HCT116 (cell line): ENCODE results near the gene TLE6. TPM values are rescaled to one million over a fixed set of nuclear protein-coding genes. Genes with fewer than 3 reads are reported as not detected.

ENCODE experiments used
- ATAC-seq: fragments of 200-7000 bp; cut with Tn5 transposase; 2 replicates; pipeline ENCODE4 v1.9.1; 2020; ENCODE audit warnings: mild to moderate bottlenecking, moderate library complexity
- BruUV-seq: library from RNA; stranded (reverse); fragments of 400-500 nt; replicated peaks from 2 replicates; lab custom pipeline; 2021; lab: Mats Ljungman, UMichigan
- CTCF ChIA-PET: fragments of 300-600 bp; sonication (Branson Sonifier 250); formaldehyde crosslinking; loops from one replicate; lab custom pipeline; 2021; ENCODE audit warnings: antibody characterized with exemption; lab: Charles Lee
- POLR2A ChIA-PET: fragments of 300-600, 350-600 bp; sonication (Branson Sonifier 250); formaldehyde crosslinking; loops from one replicate; lab custom pipeline; 2021; ENCODE audit warnings: antibody characterized with exemption; lab: Charles Lee
- RAD21 ChIA-PET, 2 experiments: fragments of 300-600 bp; sonication (Branson Sonifier 250); formaldehyde crosslinking; loops; one replicate each; lab custom pipeline; 2023; ENCODE audit warnings: low total read pairs in 2 of 2; ENCODE audit not compliant: uncharacterized antibody in 2 of 2, unreplicated experiment in 2 of 2, low non-redundant PET in 1 of 2; lab: Charles Lee
- DNase-seq: peaks from one replicate; pipeline ENCODE4 v3.0.0-alpha.2; 2010; ENCODE audit warnings: low read depth, low spot score
- H2AFZ ChIP-seq: fragments of 200-600 bp; shearing (Covaris generic), sonication (generic); 2 replicates; pipeline ENCODE4 v1.6.1; 2017; ENCODE audit warnings: low read depth, mixed run types, mixed read lengths, antibody characterized with exemption, low read length; ENCODE audit not compliant: poor library complexity, severe bottlenecking
- H3K27ac ChIP-seq: 2 replicates; pipeline ENCODE4 v1.5.1; 2012; ENCODE audit warnings: low read depth, low read length
- H3K27me3 ChIP-seq: fragments of 200-600 bp; sonication (generic); 2 replicates; pipeline ENCODE4 v1.6.1; 2016; ENCODE audit warnings: mixed run types, low read length, mixed read lengths; ENCODE audit not compliant: insufficient read depth
- H3K36me3 ChIP-seq, 2 experiments: fragments of 200-500 bp in 1 of 2; fragments of 200-600 bp in 1 of 2; sonication (Bioruptor generic) in 1 of 2; sonication (generic) in 1 of 2; 2 replicates each; pipeline versions ENCODE4 v1.5.1 to v1.6.1; 2014 to 2016; ENCODE audit warnings: low read length in 2 of 2, inconsistent platforms in 1 of 2, mixed read lengths in 1 of 2, mixed run types in 1 of 2; ENCODE audit not compliant: insufficient read depth in 2 of 2, control insufficient read depth in 1 of 2
- H3K4me1 ChIP-seq, 2 experiments: fragments of 200-600 bp in 1 of 2; sonication (generic) in 1 of 2; 2 replicates each; pipeline versions ENCODE4 v1.5.1 to v1.6.1; 2012 to 2017; ENCODE audit warnings: low read length in 2 of 2, inconsistent platforms in 1 of 2, mild to moderate bottlenecking in 1 of 2, mixed read lengths in 1 of 2, mixed run types in 1 of 2, moderate library complexity in 1 of 2; ENCODE audit not compliant: insufficient read depth in 2 of 2, control insufficient read depth in 1 of 2
- H3K4me2 ChIP-seq: fragments of 200-600 bp; sonication (generic); 2 replicates; pipeline ENCODE4 v1.6.1; 2017; ENCODE audit warnings: mixed run types, low read length, mixed read lengths
- H3K4me3 ChIP-seq, 2 experiments: fragments of 200-600 bp in 1 of 2; sonication (generic) in 1 of 2; replicated peaks in 1 of 2; 2 replicates each; pipeline ENCODE4 v1.5.1; 2011 to 2016; ENCODE audit warnings: low read length in 2 of 2, control low read depth in 1 of 2, low read depth in 1 of 2, mild to moderate bottlenecking in 1 of 2, mixed read lengths in 1 of 2, mixed run types in 1 of 2
- H3K79me2 ChIP-seq: fragments of 200-600 bp; sonication (generic); 2 replicates; pipeline ENCODE4 v1.6.1; 2017; ENCODE audit warnings: mild to moderate bottlenecking, mixed run types, low read length, moderate library complexity, mixed read lengths; ENCODE audit not compliant: insufficient read depth
- H3K9ac ChIP-seq: fragments of 200-600 bp; sonication (generic); 2 replicates; pipeline ENCODE4 v1.6.1; 2016; ENCODE audit warnings: low read length, mixed read lengths
- H3K9me2 ChIP-seq: fragments of 200-600 bp; sonication (generic), shearing (Covaris generic); 2 replicates; pipeline ENCODE4 v1.6.1; 2017; ENCODE audit warnings: mixed run types, mild to moderate bottlenecking, moderate library complexity; ENCODE audit not compliant: insufficient read depth
- H3K9me3 ChIP-seq, 2 experiments: fragments of 200-500 bp in 1 of 2; fragments of 200-600 bp in 1 of 2; sonication (Bioruptor generic) in 1 of 2; sonication (generic) in 1 of 2; 2 replicates each; pipeline ENCODE4 v1.6.1; 2014 to 2017; ENCODE audit warnings: low read length in 2 of 2, mixed read lengths in 2 of 2, inconsistent platforms in 1 of 2, low read depth in 1 of 2, mild to moderate bottlenecking in 1 of 2, mixed run types in 1 of 2, moderate library complexity in 1 of 2; ENCODE audit not compliant: control insufficient read depth in 1 of 2, insufficient read depth in 1 of 2
- H4K20me1 ChIP-seq: fragments of 200-600 bp; sonication (generic), shearing (Covaris generic); 2 replicates; pipeline ENCODE4 v1.6.1; 2017; ENCODE audit warnings: mixed run types, mild to moderate bottlenecking, moderate library complexity; ENCODE audit not compliant: insufficient read depth
- ATF3 ChIP-seq: IDR thresholded peaks from 2 replicates; pipeline ENCODE4 v1.6.1; 2012
- CBX3 ChIP-seq: IDR thresholded peaks from 2 replicates; pipeline ENCODE4 v1.6.1; 2012; ENCODE audit warnings: low read depth
- CTCF ChIP-seq, 3 experiments: fragments of 200-600 bp in 1 of 3; sonication (generic) in 1 of 3; IDR thresholded peaks in 2 of 3; conservative IDR thresholded peaks in 1 of 3; 2 replicates each; pipeline ENCODE4 v1.5.1; 2012 to 2017; ENCODE audit warnings: low read depth in 2 of 3, low read length in 2 of 3, antibody characterized with exemption in 1 of 3, borderline replicate concordance in 1 of 3, control low read depth in 1 of 3, mild to moderate bottlenecking in 1 of 3, mixed read lengths in 1 of 3, mixed run types in 1 of 3, moderate library complexity in 1 of 3; ENCODE audit not compliant: insufficient read depth in 1 of 3
- ELF1 ChIP-seq: IDR thresholded peaks from 2 replicates; pipeline ENCODE4 v1.6.1; 2012; ENCODE audit warnings: low read depth, borderline replicate concordance
- EZH2 ChIP-seq: fragments of 200-600 bp; sonication (generic); IDR thresholded peaks from 2 replicates; pipeline ENCODE4 v1.6.1; 2017; ENCODE audit warnings: antibody characterized with exemption, mixed run types
- FOSL1 ChIP-seq: IDR thresholded peaks from 2 replicates; pipeline ENCODE4 v1.6.1; 2012; ENCODE audit warnings: low read depth
- MAX ChIP-seq: IDR thresholded peaks from 2 replicates; pipeline ENCODE4 v1.6.1; 2012
- POLR2AphosphoS5 ChIP-seq: IDR thresholded peaks from 2 replicates; pipeline ENCODE4 v1.6.1; 2011; ENCODE audit warnings: mild to moderate bottlenecking, low read depth, low read length, moderate library complexity
- REST ChIP-seq: IDR thresholded peaks from 2 replicates; pipeline ENCODE4 v1.6.1; 2012; ENCODE audit warnings: low read depth
- SP1 ChIP-seq: IDR thresholded peaks from 2 replicates; pipeline ENCODE4 v1.6.1; 2012; ENCODE audit warnings: low read depth
- SRF ChIP-seq: IDR thresholded peaks from 2 replicates; pipeline ENCODE4 v1.6.1; 2012; ENCODE audit warnings: low read depth
- YY1 ChIP-seq: IDR thresholded peaks from 2 replicates; pipeline ENCODE4 v1.6.1; 2011; ENCODE audit warnings: low read length, low read depth, moderate library complexity, mild to moderate bottlenecking; ENCODE audit not compliant: insufficient replicate concordance; ENCODE audit errors: extremely low read depth
- ZFX ChIP-seq: fragments of 450-650 bp; IDR thresholded peaks from 2 replicates; pipeline ENCODE4 v1.6.1; 2017
- ZNF274 ChIP-seq: fragments of 200-500 bp; sonication (Bioruptor generic); IDR thresholded peaks from 2 replicates; pipeline ENCODE4 v1.6.1; 2014; ENCODE audit warnings: mild to moderate bottlenecking, low read depth, low read length, inconsistent platforms
- intact Hi-C: fragments of 100-400 bp; cut with micrococcal nuclease; formaldehyde crosslinking; loops from 2 replicates; pipeline ENCODE4 v1.10.0; 2022
- total RNA-seq: library from RNA; stranded (reverse); gene quantifications from one replicate; pipeline ENCODE4 v1.2.1, GENCODE V29; 2021; ENCODE audit not compliant: unreplicated experiment

TLE6 gene
- total RNA-seq, 1 experiment from 2014 or later, result 10.9 TPM

- intact Hi-C loops, result no loop called here
- no peaks in the 10 kb centered on the region for H4K20me1 ChIP-seq
- no peak overlapping the region for H3K27ac ChIP-seq
- no TSS peak for BruUV-seq
- no peak overlapping the region for H3K4me3 ChIP-seq
- H3K27me3 ChIP-seq, result no peaks in the 10 kb centered on the region
- ChIA-PET CTCF (no interaction called here), RAD21 (no interaction called here), POLR2A (no interaction called here)
- no peaks in the 10 kb centered on the region for H3K4me1 ChIP-seq
- H3K9me2 ChIP-seq, result no peaks in the 10 kb centered on the region
- H3K9ac ChIP-seq, result no peak overlapping the region
- DNase-seq, result no peak
- no peak for TF ChIP-seq ELF1
- no peak for TF ChIP-seq SP1
- no peak overlapping the region for H3K4me2 ChIP-seq
- no peaks in the 10 kb centered on the region for H3K36me3 ChIP-seq
- ATAC-seq, result no peak
- no peaks in the 10 kb centered on the region for H3K79me2 ChIP-seq
- H2AFZ ChIP-seq, result no peak overlapping the region
- H3K9me3 ChIP-seq, result no peaks in the 10 kb centered on the region
Observed at GRCh38 chr19:3019211-3019854, 42.0 kb downstream of the TLE6 start.

GRCh38 chr19:3020321-3020960 lies 43.1 kb downstream of the TLE6 start:
- no TSS peak for BruUV-seq
- DNase-seq (no peak), ATAC-seq (no peak)
- Histone ChIP-seq H3K9me3 (no peaks in the 10 kb centered on the region), H3K9ac (no peak overlapping the region), H3K4me2 (no peak overlapping the region), H2AFZ (no peak overlapping the region), H3K9me2 (no peaks in the 10 kb centered on the region), H3K4me1 (no peaks in the 10 kb centered on the region), H3K79me2 (no peaks in the 10 kb centered on the region), H3K27me3 (no peaks in the 10 kb centered on the region), H3K4me3 (no peak overlapping the region), H3K27ac (no peak overlapping the region), H4K20me1 (no peaks in the 10 kb centered on the region), H3K36me3 (no peaks in the 10 kb centered on the region)
- ChIA-PET RAD21 (no interaction called here), CTCF (no interaction called here), POLR2A (no interaction called here)
- intact Hi-C loops, result no loop called here
- TF ChIP-seq ATF3 (no peak), ZFX (no peak), FOSL1 (no peak), POLR2AphosphoS5 (no peak), REST (no peak), EZH2 (no peak), CBX3 (no peak), SRF (no peak), MAX (no peak), ZNF274 (no peak), CTCF (IDR thresholded peaks at IDR 0.05 in 2 of 3, conservative IDR thresholded peaks at IDR 0.05 in 1 of 3; ENCODE audit: borderline replicate concordance in 1 of 3, insufficient read depth in 1 of 3, low read depth in 2 of 3, low read length in 2 of 3) (no peak), YY1 (no peak)
